ENCODE data around the gene CROCC2. TPM values are rescaled to one million over a fixed set of nuclear protein-coding genes. Genes with fewer than 3 reads are reported as not detected.

Gene CROCC2
- total RNA-seq, 2 experiments from 2014 or later: not detected

DNA sequence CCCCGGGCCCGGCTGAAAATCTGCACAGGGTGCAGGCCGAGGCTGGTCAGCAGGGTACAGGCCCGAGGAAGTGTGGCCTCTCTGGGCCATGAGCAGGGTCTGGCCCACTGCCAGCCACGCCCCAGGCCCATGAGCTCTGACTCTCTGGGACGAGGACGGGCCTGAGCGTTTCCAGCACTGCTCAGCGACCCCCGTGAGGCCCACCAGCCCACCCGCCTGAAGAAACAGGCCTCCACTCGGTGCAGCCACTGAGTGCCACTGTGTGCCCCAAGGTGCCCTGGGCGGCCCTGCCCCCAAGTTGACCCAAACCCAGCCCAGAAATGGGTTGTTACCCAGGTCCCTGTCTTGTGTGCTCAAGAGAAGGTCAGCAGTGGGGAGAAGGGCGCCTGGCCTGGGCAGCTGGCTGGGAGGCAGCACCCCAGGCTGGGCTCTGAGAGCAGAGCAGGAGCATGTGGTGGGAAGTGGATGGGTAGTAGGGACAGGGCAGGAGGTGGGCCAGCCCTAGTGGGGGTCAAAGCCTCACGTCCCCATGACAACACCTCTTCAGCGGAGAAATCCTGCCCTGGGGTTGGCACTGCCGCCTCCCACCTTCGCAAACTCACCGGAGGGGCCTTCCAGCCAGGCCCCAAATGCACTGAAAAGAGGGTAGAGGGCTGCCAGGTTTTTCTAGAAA is 90.2 kb downstream of the CROCC2 start:
- no TSS peak for BruUV-seq (replicated peaks)
- POLR2A ChIA-PET: no interaction called here

DNA sequence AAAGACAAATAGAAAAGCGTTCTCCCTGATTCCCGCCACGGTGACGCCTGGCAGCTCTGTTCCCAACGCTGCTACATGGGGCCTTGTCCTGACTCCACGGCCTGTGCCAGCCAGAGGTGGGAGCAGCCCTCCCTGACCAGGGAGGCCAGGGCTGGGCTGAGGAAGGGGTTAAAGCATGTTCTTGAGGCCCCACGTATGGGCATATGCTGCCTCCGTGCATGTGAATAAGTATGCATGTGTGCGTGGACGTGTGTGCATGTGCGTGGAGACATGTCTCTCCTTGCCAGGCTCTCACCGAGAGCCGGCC is 90.7 kb downstream of the CROCC2 start:
- H3K4me1 ChIP-seq (ENCODE audit: insufficient read depth, low read length, poor library complexity, severe bottlenecking): no peaks in the 10 kb centered on the region
- H3K9me3 ChIP-seq (ENCODE audit: low read length): no peaks in the 10 kb centered on the region
- DNase-seq (ENCODE audit: low spot score): no peak
- H3K9me2 ChIP-seq (ENCODE audit: insufficient read depth, low read length): no peaks in the 10 kb centered on the region
- TF ChIP-seq, protein P1, sequence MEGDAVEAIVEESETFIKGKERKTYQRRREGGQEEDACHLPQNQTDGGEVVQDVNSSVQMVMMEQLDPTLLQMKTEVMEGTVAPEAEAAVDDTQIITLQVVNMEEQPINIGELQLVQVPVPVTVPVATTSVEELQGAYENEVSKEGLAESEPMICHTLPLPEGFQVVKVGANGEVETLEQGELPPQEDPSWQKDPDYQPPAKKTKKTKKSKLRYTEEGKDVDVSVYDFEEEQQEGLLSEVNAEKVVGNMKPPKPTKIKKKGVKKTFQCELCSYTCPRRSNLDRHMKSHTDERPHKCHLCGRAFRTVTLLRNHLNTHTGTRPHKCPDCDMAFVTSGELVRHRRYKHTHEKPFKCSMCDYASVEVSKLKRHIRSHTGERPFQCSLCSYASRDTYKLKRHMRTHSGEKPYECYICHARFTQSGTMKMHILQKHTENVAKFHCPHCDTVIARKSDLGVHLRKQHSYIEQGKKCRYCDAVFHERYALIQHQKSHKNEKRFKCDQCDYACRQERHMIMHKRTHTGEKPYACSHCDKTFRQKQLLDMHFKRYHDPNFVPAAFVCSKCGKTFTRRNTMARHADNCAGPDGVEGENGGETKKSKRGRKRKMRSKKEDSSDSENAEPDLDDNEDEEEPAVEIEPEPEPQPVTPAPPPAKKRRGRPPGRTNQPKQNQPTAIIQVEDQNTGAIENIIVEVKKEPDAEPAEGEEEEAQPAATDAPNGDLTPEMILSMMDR (conservative IDR thresholded peaks at IDR 0.05; ENCODE audit: low read length): no peak
- no peak for TF ChIP-seq EZH2phosphoT487 (IDR thresholded peaks at IDR 0.05; ENCODE audit: borderline replicate concordance, low read depth, low read length)
- no peak overlapping the region for H3K4me2 ChIP-seq (ENCODE audit: low read length)
- intact Hi-C loops (cut with micrococcal nuclease; ENCODE audit: unreplicated experiment): no loop called here
- H3K4me3 ChIP-seq (ENCODE audit: low read depth, low read length, poor library complexity, severe bottlenecking): no peak overlapping the region
- H3K36me3 ChIP-seq (ENCODE audit: insufficient read depth, low read length): no peaks in the 10 kb centered on the region
- ChIA-PET POLR2A (no interaction called here), CTCF (ENCODE audit: unreplicated experiment) (no interaction called here)
- no peaks in the 10 kb centered on the region for H4K20me1 ChIP-seq (ENCODE audit: insufficient read depth, low read length)
- H3K79me2 ChIP-seq (ENCODE audit: insufficient read depth, low read depth, low read length): no peaks in the 10 kb centered on the region
- H3K27ac ChIP-seq (ENCODE audit: low read depth, low read length, poor library complexity, severe bottlenecking): no peak overlapping the region
- no TSS peak for BruUV-seq (replicated peaks)
- H2AFZ ChIP-seq (ENCODE audit: low read length): no peak overlapping the region

More for the DNA sequence above, 90.2 kb downstream of the CROCC2 start:
- Histone ChIP-seq H3K4me1 (ENCODE audit: insufficient read depth, low read length, poor library complexity, severe bottlenecking) (no peaks in the 10 kb centered on the region), H3K4me3 (ENCODE audit: low read depth, low read length, poor library complexity, severe bottlenecking) (no peak overlapping the region), H3K27ac (ENCODE audit: low read depth, low read length, poor library complexity, severe bottlenecking) (no peak overlapping the region), H3K79me2 (ENCODE audit: insufficient read depth, low read depth, low read length) (no peaks in the 10 kb centered on the region), H3K4me2 (ENCODE audit: low read length) (no peak overlapping the region), H3K9me3 (ENCODE audit: low read length) (no peaks in the 10 kb centered on the region), H3K9me2 (ENCODE audit: insufficient read depth, low read length) (no peaks in the 10 kb centered on the region), H2AFZ (ENCODE audit: low read length) (no peak overlapping the region), H3K36me3 (ENCODE audit: insufficient read depth, low read length) (no peaks in the 10 kb centered on the region), H4K20me1 (ENCODE audit: insufficient read depth, low read length) (no peaks in the 10 kb centered on the region)
- intact Hi-C loops (cut with micrococcal nuclease; ENCODE audit: unreplicated experiment): no loop called here
- CTCF ChIA-PET (ENCODE audit: unreplicated experiment): no interaction called here
- no peak for DNase-seq (ENCODE audit: low spot score)
- TF ChIP-seq, protein P1 (conservative IDR thresholded peaks at IDR 0.05; ENCODE audit: low read length): no peak
- no peak for TF ChIP-seq EZH2phosphoT487 (IDR thresholded peaks at IDR 0.05; ENCODE audit: borderline replicate concordance, low read depth, low read length)

DNA sequence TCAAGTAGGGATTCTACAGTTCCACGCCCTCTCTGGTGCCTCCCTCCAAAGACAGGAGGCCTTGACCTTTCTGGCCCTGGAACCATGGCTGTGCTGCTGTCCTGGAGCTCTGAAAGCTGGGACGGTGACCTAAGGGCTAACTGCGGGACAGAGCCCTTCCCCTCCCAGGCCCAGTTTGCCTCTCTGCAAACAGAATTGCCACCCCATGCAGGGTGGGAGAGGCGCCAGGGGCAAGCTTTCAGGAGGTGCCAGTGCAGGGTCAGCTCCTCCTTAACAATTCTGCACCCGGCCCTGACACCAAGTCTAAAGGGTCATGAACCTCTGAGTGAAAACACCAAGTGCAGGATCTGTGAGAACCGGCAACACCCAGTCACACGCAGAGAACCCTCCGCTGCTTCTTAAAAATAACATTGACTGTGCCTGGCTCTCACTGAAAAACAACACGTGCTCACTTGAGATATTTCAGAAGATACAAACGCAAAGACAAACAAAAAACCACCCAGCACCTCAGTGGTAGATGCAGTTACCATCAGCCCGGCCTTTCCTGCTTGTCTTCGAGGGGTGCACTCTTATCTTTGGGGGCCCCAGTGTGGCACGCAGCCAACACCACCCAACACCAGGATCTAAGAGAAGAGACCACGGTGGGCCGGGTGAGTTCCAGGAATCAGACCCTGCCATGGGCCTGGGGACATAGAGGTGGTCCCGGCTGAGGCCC is 91.2 kb downstream of the CROCC2 start:
- BruUV-seq (replicated peaks): no TSS peak

More for the DNA sequence above, 91.2 kb downstream of the CROCC2 start:
- Histone ChIP-seq H3K9me2 (ENCODE audit: insufficient read depth, low read length) (no peaks in the 10 kb centered on the region), H3K4me2 (ENCODE audit: low read length) (no peak overlapping the region), H3K4me1 (ENCODE audit: insufficient read depth, low read length, poor library complexity, severe bottlenecking) (no peaks in the 10 kb centered on the region), H3K27ac (ENCODE audit: low read depth, low read length, poor library complexity, severe bottlenecking) (no peak overlapping the region), H3K4me3 (ENCODE audit: low read depth, low read length, poor library complexity, severe bottlenecking) (no peak overlapping the region), H2AFZ (ENCODE audit: low read length) (no peak overlapping the region), H4K20me1 (ENCODE audit: insufficient read depth, low read length) (no peaks in the 10 kb centered on the region), H3K79me2 (ENCODE audit: insufficient read depth, low read depth, low read length) (no peaks in the 10 kb centered on the region), H3K9me3 (ENCODE audit: low read length) (no peaks in the 10 kb centered on the region), H3K36me3 (ENCODE audit: insufficient read depth, low read length) (no peaks in the 10 kb centered on the region)
- ChIA-PET CTCF (ENCODE audit: unreplicated experiment) (no interaction called here), POLR2A (no interaction called here)
- no peak for DNase-seq (ENCODE audit: low spot score)
- TF ChIP-seq EZH2phosphoT487 (IDR thresholded peaks at IDR 0.05; ENCODE audit: borderline replicate concordance, low read depth, low read length): no peak
- TF ChIP-seq, protein P1 (conservative IDR thresholded peaks at IDR 0.05; ENCODE audit: low read length): no peak
- intact Hi-C loops (cut with micrococcal nuclease; ENCODE audit: unreplicated experiment): no loop called here
